Activated effector memory CD4-positive, alpha-beta T cell treated with anti-CD3 and anti-CD28 coated beads, Interleukin-2, amount 50 U/mL, for 16 hours (primary cell): ENCODE data around the gene FOXN1.
"Not testable (repeated sequence)": the region's sequence is repeated elsewhere in the genome, so short reads cannot be mapped to it uniquely, and the experiment has no call there.

Experiments used
- DNase-seq: peaks from one replicate; pipeline ENCODE4 v3.0.0-alpha.2; 2020

The FOXN1 gene, protein sequence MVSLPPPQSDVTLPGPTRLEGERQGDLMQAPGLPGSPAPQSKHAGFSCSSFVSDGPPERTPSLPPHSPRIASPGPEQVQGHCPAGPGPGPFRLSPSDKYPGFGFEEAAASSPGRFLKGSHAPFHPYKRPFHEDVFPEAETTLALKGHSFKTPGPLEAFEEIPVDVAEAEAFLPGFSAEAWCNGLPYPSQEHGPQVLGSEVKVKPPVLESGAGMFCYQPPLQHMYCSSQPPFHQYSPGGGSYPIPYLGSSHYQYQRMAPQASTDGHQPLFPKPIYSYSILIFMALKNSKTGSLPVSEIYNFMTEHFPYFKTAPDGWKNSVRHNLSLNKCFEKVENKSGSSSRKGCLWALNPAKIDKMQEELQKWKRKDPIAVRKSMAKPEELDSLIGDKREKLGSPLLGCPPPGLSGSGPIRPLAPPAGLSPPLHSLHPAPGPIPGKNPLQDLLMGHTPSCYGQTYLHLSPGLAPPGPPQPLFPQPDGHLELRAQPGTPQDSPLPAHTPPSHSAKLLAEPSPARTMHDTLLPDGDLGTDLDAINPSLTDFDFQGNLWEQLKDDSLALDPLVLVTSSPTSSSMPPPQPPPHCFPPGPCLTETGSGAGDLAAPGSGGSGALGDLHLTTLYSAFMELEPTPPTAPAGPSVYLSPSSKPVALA

DNA sequence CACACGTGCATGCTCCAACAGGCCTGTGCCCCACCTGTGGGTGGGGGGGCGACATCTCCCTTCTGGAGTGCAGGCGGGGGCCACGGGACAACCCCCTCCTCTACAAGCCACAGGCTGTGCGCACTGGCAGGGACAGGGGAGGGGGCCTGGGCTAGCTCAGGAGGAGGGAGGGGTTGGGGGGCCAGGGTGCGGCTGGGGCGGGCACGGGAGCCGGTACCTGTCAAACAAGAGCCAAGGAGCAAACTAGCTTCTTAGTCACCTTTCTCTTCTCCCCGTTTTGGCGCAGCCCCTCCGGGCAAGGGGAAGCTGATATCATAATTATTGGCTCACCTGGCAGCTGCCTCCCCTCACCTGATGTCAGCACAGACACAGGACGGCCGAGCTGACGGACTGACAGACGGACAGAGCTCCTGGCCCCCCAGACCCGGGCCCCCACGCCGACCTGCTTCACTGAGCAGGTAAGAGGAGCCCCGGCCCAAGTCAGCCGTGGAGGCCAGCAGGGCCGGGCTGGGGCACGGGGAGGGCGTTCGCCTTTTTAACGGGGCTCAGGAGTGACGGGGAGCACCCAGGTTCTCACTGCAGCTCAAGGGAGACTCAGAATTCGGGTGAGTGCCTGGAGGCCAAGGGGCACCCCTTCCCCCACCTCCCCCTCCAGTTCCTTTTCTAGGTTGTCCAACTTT lies at the start of gene FOXN1:
Gene FOXN1, plus strand, starts transcription at position 363 of the 680 bp plus-strand sequence. CDS start 17,622 bp downstream, outside the sequence.
- no peak for DNase-seq

DNA sequence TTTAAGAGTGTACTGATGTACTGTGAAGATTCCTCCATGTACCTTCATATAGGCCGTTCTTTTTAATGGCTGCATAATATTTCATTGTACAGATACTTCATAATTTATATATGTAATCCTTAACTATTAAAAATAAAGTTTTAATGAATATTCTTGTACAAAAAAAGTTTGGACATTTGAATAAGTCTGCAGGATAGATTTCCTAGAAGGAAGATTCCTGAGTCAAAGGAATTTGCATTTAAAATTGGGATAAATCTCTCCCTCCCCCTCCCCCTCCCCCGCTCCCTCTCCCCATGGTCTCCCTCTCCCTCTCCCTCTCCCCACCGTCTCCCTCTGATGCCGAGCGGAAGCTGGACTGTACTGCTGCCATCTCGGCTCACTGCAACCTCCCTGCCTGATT lies 48.3 kb upstream of the FOXN1 start:
- no peak for DNase-seq

- DNase-seq = not testable (repeated sequence)
These were observed 47.3 kb upstream of the FOXN1 start for GRCh38 chr17:28458881-28459280.

DNA sequence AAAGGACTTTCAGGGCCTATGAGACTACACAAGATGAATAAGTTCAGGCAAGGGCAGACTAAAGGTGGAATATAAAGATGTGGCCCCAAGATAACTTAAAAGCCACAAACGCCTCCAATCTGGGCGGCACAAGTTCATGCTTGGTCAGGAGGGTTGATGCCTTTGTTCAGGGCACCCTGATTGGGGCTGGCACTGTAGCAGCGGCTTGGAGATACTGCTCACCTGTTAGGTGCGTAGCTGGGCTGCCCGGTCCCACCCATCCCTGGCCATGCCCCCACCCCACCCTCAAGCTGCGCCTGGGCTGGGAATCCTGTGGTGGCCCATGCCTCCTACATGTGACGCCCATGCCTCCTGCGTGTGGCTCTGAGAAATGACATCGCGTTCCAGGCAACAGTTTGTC lies 45.2 kb upstream of the FOXN1 start:
- no peak for DNase-seq

DNA sequence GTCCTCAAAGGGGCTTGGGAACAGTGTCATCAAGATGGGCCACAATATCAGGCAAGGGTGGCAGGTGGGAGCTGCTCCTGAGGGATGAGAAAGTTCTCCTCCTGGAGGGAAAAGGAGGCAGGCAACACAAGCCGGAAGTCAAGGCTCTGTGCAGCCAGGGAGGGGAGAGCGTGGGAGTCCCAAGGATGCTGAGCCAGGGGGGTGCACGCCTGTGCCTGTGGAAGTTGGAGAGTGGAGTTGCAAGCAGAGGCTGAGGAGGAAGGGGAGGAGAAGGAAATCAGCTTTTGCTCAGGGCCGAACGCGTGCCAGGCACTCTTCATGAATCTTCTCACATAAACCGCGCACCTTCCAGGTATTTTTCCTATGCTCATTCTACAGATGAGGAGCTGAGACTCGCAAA lies 40.1 kb upstream of the FOXN1 start:
- DNase-seq = no peak

- DNase-seq = peak; percentile 31
These were observed 39.6 kb upstream of the FOXN1 start for GRCh38 chr17:28466521-28467048.

DNA sequence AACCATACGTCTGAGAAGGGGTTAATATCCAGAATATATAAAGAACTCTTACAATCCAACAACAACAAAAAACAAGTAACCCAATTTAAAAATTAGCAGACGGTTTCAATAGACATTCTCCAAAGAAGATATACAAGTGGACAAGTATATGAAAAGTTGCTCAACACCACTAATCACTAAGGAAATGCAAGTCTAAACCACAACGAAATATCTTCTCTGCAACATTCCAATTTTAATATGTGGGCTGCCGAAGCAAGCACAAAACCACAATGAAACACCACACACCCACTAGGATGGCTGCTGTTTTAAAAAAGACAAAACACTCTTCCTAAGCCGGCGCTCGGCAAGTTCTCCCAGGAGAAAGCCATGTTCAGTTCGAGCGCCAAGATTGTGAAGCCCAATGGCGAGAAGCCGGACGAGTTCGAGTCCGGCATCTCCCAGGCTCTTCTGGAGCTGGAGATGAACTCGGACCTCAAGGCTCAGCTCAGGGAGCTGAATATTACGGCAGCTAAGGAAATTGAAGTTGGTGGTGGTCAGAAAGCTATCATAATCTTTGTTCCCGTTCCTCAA lies 38.6 kb upstream of the FOXN1 start:
- DNase-seq = no peak

DNA sequence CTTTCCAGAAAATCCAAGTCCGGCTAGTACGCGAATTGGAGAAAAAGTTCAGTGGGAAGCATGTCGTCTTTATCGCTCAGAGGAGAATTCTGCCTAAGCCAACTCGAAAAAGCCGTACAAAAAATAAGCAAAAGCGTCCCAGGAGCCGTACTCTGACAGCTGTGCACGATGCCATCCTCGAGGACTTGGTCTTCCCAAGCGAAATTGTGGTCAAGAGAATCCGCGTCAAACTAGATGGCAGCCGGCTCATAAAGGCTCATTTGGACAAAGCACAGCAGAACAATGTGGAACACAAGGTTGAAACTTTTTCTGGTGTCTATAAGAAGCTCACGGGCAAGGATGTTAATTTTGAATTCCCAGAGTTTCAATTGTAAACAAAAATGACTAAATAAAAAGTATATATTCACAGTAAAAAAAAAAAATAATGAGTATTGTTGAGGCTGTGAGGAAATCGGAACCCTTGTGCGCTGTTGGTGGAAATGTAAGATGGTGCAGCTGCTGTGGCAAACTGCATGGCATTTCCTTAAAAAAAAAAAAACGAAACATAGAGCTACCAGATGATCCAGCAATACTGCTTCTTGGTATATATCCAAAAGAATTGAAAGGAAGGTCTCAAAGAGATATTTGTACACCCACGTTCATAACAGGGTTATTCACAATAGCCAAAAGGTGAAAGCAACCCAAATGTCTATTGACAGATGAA lies 38.0 kb upstream of the FOXN1 start:
- not testable (repeated sequence) for DNase-seq

GRCh38 chr17:28468781-28469180 lies 37.4 kb upstream of the FOXN1 start:
- no peak for DNase-seq

DNA sequence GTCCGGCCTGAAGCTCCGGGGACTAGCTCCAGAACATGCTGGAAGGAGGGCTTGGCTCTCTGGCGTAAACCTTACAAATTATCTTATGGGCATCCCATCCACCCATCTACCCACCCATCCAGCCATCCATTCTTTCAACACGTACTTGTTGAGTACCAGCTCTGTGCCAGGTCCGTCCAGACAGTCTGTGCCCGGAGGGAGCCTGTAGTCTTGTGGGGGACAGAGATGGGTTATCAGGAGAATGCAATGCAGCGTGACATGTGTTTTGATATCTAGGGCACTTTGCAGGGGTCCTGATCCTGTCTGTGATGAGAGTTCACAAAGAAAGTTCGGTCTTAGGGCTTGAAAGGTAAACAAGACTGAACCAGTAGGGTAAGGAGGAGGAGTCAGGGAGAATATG lies 36.8 kb upstream of the FOXN1 start:
- peak; percentile 49 for DNase-seq

DNA sequence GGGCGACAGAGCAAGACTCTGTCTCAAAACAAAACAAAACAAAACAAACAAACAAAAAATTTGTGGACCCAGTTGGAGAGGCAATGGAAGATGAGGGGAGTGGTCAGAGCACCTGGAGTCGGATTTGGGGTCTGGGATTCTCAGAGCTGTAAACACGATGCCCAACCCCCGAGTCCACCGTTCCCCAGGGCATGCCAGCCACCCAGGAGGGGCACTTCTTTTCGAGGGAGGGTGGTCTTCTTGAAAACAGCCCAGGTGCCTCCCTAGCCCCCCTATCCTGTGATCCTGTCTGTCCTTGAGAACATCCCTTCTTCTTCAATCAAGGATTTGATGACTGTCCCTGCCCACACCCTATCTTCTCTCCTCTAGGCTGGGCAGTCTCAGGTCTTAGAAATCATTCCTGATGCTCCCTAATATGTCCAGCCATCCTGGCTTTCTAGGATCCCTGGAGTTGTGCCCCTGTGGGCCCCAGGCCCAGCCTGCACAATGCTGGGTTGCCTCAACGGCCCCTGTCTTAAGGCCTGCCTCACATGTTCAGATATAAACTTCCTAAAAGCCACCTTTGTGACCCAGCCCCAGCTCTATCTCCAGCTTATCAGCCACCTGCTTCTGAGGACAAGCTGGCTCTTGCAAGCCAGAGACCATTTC lies 35.8 kb upstream of the FOXN1 start:
- DNase-seq = no peak

DNA sequence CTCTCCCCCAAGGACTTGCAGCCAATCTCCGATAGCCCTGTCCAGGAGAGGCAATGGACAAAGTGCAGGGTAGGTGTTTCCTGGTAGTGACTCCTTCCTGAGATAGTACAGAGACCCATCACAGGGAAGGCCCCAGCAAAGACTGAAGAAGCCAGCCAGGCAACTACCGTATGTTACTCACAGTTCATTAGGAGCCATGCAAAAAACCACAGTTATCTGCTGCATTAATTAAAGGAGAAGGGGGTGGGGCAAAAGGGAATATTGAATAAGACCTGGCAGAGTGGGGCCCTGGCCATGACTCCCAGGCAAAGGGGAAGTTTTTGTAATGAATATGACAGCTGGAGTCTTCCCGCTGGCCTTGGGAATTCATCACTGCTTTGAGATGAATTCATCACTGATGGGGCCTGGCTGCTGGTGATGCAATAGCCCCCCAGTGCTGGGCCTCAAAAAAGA lies 35.2 kb upstream of the FOXN1 start:
- peak; percentile 10 for DNase-seq

DNA sequence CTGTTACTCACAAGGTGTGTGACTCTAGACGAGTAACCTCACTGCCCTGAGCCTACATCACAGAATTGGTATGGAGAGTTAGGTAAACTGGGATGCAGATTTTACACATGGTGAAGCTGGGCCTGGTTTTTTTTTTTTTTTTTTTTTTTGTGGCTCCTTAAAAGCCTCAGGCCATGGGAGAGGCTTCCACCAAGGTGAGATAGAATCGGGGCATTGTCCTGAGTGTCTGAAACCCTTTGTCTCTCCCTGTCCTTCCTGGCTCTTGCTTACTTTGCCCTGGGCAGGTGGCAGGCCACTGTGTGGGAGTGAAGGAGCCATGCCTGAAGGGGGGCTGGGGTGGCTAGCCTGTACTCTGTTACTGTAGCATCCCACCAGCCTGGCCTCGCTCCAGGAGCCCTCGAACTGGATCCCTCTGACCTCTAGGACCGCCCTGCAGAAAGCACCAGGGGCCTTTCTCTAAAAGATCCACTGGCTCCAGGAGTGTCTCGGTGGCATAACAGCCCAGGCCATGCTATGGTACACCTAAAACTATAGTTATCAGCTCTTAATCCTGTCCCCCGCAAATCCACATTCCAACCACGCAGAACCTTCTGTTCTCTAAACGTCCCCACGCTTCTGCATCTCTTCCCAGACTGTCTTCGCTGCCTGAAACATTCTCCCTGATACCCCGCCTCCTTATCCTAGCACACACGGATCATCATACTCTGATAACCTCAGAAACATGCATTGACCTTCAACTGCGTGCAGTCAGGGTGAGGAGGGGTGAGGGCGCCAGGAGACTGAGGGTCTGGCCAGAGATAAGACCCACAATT lies 34.4 kb upstream of the FOXN1 start:
- peak; percentile 45 for DNase-seq

DNA sequence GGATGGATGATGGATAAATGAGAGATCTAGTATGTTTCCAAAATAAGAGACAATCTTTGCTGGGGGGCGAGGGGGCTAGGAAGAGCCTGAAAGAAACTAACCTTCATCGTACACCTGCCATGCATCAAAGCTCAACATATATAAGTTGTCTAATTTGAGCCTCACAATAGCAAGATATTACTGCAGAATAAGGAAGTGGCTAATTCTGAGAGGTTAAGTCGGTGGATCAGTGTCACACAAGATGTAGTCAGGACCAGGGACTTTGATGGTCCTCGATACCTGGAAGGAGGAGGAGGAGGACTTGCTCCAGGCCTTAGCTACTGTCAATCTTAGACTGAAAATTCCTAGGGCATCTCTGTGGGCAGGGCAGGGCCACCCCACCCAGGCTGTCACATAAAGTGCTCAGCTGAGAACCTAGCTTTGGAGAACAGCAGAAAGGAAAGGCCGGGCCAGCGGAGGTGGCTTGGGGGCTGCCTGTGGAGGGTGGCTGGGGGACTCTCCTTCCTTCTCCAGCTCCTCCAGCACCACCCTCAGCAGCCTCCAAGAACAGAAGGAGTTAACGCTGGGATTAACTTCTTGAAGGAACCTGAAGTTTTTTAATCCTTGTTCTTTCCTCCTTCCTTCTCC lies 33.2 kb upstream of the FOXN1 start:
- DNase-seq = peak; percentile 56

GRCh38 chr17:28473542-28473941 lies 32.6 kb upstream of the FOXN1 start, which contains the start of gene SLC13A2:
SLC13A2 (plus strand) TSS chr17:28473644; CDS start chr17:28473713, 69 bp downstream.
- peak; percentile 41 for DNase-seq

GRCh38 chr17:28474111-28474531 lies 32.0 kb upstream of the FOXN1 start:
- peak; percentile 52 for DNase-seq

DNA sequence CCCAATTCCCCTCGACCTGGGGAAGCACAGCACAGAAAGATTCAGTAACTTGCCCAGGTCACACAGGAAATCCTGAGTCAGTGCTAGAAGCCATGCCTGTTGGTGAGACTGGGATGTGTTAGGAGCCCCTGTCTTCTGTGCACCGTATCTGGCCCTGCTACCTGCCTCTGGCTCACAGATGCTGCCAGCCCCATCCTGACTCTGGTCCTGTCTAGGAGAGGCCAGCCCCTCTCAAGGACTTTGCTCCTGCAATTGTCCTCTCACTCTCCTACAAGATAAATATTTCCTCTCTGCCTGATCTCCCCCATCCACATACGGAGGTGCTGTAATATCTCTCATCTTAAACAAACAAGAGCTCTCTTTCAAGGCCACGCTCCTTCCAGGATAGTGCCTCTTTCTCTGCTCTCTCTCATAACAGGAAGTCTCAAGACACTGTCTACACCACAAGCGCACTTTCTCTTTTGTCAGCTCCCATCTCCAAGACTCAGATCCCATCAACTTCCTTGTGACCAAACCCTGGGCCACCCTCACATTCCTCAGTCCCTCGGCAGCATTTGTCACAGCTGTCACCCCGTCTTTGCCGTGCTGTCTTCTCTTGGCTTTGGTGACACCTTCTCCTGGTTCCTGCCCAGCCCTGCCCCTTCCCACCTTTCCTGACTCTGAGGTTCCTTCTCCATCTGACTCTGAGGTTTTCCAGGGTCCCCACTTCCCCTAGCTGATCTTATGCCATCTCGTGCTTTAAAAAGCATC lies 30.8 kb upstream of the FOXN1 start:
- peak; percentile 52 for DNase-seq

- peak; percentile 31 for DNase-seq
These were observed 29.9 kb upstream of the FOXN1 start for GRCh38 chr17:28476076-28476865.

DNA sequence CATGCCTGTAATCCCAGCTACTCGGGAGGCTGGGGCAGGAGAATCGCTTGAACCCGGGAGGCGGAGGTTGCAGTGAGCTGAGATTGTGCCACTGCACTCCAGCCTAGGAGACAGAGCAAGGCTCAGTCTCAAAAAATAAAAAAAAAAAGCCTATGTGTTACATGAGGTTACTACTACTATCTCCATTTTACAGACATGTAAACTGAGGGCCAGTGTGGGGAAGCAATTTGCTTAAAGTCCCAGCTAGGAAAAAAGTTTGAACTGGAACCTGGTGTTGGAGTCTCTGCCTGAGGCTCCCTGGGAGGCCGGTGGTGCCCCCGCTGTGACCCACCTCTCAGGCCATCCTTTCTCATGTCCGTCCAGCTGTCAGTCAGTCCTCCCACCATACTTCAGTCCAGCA lies 28.2 kb upstream of the FOXN1 start:
- DNase-seq = peak; percentile 13
